Esophagus squamous epithelium (tissue), 4 donors: ENCODE results near the gene ANKUB1.
"Not testable (repeated sequence)": the region's sequence is repeated elsewhere in the genome, so short reads cannot be mapped to it uniquely, and the experiment has no call there.

Experiments
- CTCF ChIP-seq, 6 experiments: fragments of 450-650 bp in 4 of 6; fragments of 200-600 bp in 2 of 6; sonication (generic) in 2 of 6; IDR thresholded peaks; one replicate each; pipeline ENCODE4 v1.5.1; 2016 to 2019; ENCODE audit warnings: antibody characterized with exemption in 6 of 6, mild to moderate bottlenecking in 4 of 6, moderate library complexity in 4 of 6
- POLR2A ChIP-seq, 4 donors: fragments of 450-650 bp; IDR thresholded peaks; one replicate each; pipeline ENCODE4 v1.6.1; 2017; ENCODE audit warnings: antibody characterized with exemption in 4 of 4, mild to moderate bottlenecking in 4 of 4, moderate library complexity in 3 of 4

DNA sequence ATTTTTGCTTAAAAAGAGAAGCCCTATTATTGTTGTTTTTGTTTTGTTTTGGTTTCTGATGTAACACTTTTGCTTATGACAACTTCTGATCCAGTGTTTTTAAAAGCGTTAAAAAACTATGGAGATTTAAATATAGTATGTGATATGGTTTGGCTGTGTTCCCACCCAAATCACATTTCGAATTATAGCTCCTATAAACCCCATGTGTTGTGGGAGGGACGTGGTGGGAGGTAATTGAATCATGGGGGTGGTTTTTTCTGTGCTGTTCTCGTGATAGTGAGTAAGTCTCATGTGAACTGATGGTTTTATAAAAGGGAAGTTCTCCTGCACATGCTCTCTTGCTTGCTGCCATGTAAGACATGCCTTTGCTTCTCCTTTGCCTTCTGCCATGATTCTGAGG lies 37.3 kb upstream of the ANKUB1 start:
- not testable (repeated sequence) for TF ChIP-seq CTCF, POLR2A (IDR thresholded peaks at IDR 0.05)
